Prostate gland (tissue), 2 donors: Measurements from ENCODE around the gene MET.

ENCODE experiments used
- CTCF ChIP-seq, 4 experiments: fragments of 200-600 bp in 2 of 4; fragments of 450-650 bp in 2 of 4; sonication (generic) in 2 of 4; IDR thresholded peaks; 1 replicate in 3 of 4; 2 replicates in 1 of 4; pipeline ENCODE4 v1.5.1; 2016 to 2019; ENCODE audit warnings: antibody characterized with exemption in 4 of 4, mild to moderate bottlenecking in 2 of 4, moderate library complexity in 2 of 4
- POLR2A ChIP-seq: fragments of 450-650 bp; IDR thresholded peaks from one replicate; pipeline ENCODE4 v1.6.1; 2016; ENCODE audit warnings: antibody characterized with exemption, mild to moderate bottlenecking
- POLR2AphosphoS5 ChIP-seq: sonication (generic); formaldehyde crosslinking; IDR thresholded peaks from one replicate; pipeline ENCODE4 v1.6.1; 2017; ENCODE audit warnings: antibody characterized with exemption

DNA sequence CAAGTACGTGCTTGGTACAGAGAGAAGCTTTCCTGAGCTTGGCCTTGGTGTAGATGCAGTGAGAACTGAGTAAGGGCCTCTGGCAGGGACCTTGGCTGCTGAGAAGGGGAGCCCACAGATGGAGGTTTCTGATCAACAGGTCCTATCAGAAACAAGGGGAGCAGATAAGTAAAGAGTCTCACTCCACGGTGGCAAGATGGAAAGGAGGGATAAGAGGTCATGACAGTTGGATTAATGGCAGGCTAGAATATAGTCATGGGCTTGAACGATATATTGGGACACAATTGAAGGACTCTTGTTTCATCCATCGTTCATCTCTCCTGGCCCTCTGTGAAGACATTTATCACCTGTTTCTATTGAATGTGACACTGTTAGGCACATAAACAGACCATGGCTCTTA lies 41.5 kb downstream of the MET start:
- TF ChIP-seq CTCF (IDR thresholded peaks at IDR 0.05) (no peak), POLR2A (no peak), POLR2AphosphoS5 (no peak)
